Measurements from ENCODE around the gene CASR.

DNA sequence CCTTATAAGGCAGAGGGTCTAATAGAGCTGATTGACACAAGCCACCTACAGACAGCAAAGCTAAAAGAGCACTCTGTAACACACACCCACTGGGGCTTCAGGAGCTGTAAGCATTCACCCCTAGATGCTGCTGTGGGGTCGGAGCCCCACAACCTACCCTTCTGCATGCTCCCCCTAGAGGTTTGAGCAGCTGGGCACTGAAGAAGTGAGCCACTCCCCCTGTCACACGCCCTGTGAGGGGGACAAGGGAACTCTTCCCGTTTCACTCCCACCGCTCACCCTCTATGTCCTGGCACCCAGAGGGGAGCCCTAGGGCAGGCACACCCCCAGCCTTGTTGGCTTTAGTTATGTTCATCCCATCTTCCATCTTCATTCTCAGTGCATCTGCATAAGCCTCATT, 132.2 kb downstream of the CASR start:
- TF ChIP-seq, protein P1, sequence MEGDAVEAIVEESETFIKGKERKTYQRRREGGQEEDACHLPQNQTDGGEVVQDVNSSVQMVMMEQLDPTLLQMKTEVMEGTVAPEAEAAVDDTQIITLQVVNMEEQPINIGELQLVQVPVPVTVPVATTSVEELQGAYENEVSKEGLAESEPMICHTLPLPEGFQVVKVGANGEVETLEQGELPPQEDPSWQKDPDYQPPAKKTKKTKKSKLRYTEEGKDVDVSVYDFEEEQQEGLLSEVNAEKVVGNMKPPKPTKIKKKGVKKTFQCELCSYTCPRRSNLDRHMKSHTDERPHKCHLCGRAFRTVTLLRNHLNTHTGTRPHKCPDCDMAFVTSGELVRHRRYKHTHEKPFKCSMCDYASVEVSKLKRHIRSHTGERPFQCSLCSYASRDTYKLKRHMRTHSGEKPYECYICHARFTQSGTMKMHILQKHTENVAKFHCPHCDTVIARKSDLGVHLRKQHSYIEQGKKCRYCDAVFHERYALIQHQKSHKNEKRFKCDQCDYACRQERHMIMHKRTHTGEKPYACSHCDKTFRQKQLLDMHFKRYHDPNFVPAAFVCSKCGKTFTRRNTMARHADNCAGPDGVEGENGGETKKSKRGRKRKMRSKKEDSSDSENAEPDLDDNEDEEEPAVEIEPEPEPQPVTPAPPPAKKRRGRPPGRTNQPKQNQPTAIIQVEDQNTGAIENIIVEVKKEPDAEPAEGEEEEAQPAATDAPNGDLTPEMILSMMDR (IDR thresholded peaks at IDR 0.05; ENCODE audit: insufficient read depth, low read length, poor library complexity, severe bottlenecking), result no peak
- no peak for TF ChIP-seq EZH2phosphoT487 (conservative IDR thresholded peaks at IDR 0.05; ENCODE audit: low read length)

Measured in SU-DHL-6 (cell line).